Activated CD8-positive, alpha-beta memory T cell treated with anti-CD3 and anti-CD28 coated beads for 36 hours (primary cell): ENCODE measurements around the gene HOXC10. TPM values are rescaled to one million over a fixed set of nuclear protein-coding genes. Genes with fewer than 3 reads are reported as not detected.

Experiments
- CTCF ChIA-PET: fragments of 350-600 bp; sonication (Branson Sonifier 250); formaldehyde crosslinking; loops from one replicate; lab custom pipeline; 2021; ENCODE audit warnings: antibody characterized with exemption; lab: Charles Lee
- POLR2A ChIA-PET: fragments of 350-600 bp; sonication (Branson Sonifier 250); formaldehyde crosslinking; loops from one replicate; lab custom pipeline; 2021; ENCODE audit warnings: antibody characterized with exemption; lab: Charles Lee
- total RNA-seq, 2 experiments: library from RNA; stranded (reverse); gene quantifications; one replicate each; pipeline ENCODE4 v1.2.3, GENCODE V29; 2021

The HOXC10 gene
- total RNA-seq, 2 experiments from 2014 or later = not detected

DNA sequence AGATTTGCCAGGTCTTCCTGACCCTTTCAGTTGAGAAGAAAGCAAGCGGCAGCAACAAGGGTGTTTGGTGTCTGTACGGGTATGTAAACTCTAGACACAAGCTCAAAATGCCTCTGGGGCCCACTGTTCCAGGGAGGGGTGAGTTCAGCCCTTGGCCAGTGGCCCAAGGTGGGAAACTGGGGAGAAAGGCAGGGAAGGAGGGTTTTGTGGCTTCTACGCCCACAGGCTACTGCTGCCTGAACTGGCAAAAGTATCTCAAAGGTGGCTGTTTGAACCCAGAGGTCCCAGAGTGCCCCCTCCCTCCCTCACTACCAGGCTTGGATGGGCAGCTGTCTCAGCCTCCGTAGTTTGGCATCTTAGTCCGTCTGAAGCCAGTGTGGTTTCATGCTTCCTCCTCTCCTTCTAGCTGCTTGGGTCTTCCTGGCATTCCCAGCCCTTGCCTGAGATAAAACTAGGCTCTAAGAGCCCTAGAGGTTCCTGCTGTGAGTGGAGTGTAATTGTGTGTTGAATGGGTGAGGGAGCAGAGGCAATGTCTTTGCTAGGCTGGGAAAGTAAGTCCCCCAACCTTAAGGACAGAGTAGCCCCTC lies 53.4 kb downstream of the HOXC10 start:
- ChIA-PET CTCF (interaction anchor here (0.8 kb wide), 1 partner anchor 33 kb away, joined by 3 read pairs; no protein-coding TSS in a partner anchor), POLR2A (no interaction called here)

GRCh38 chr12:54038871-54039414 lies 54.0 kb downstream of the HOXC10 start:
- ChIA-PET POLR2A (no interaction called here), CTCF (no interaction called here)

GRCh38 chr12:54039417-54040147 lies 54.6 kb downstream of the HOXC10 start:
- ChIA-PET CTCF (no interaction called here), POLR2A (no interaction called here)

Other genes starting within 250 kb of the HOXC10 start
- gene CISTR, start 233.2 kb upstream of the HOXC10 start, total RNA-seq = not detected
- gene HOXC13, start 46.3 kb upstream of the HOXC10 start, total RNA-seq = not detected
- not detected for gene HOXC12, start 30.2 kb upstream of the HOXC10 start, total RNA-seq
- gene HOXC11, start 12.0 kb upstream of the HOXC10 start, total RNA-seq = not detected
- gene HOTAIR, start 10.2 kb upstream of the HOXC10 start, total RNA-seq = not detected
- not detected for gene HOXC9, start 15.0 kb downstream of the HOXC10 start, total RNA-seq
- not detected for gene HOXC8, start 23.8 kb downstream of the HOXC10 start, total RNA-seq
- gene HOXC6, start 43.3 kb downstream of the HOXC10 start, total RNA-seq = not detected
- gene HOXC5, start 47.9 kb downstream of the HOXC10 start, total RNA-seq = not detected
- 1 to 10 TPM; 1.0 to 1.3 TPM for gene HOXC4, start 68.7 kb downstream of the HOXC10 start, total RNA-seq
- 10 to 100 TPM; 23.6 TPM for gene SMUG1, start 203.8 kb downstream of the HOXC10 start, total RNA-seq